B cell (primary cell): ENCODE data around the gene NCKIPSD. TPM values are rescaled to one million over a fixed set of nuclear protein-coding genes. Genes with fewer than 3 reads are reported as not detected.

Source experiments
- ATAC-seq: fragments of 200-7000 bp; cut with Tn5 transposase; one replicate; pipeline ENCODE4 v1.10.0; 2021; ENCODE audit warnings: low read depth, mild to moderate bottlenecking, moderate number of reproducible peaks, moderate library complexity
- CTCF ChIA-PET: fragments of 350-600 bp; sonication (Branson Sonifier 250); formaldehyde crosslinking; loops from one replicate; lab custom pipeline; 2021; ENCODE audit warnings: antibody characterized with exemption, inconsistent platforms; lab: Charles Lee
- POLR2A ChIA-PET: fragments of 350-600 bp; sonication (Branson Sonifier 250); formaldehyde crosslinking; loops from one replicate; lab custom pipeline; 2021; ENCODE audit warnings: antibody characterized with exemption; lab: Charles Lee
- DNase-seq: peaks from one replicate; pipeline ENCODE4 v3.0.0; 2013
- H2AFZ ChIP-seq: 2 replicates; pipeline ENCODE4 v1.6.1; 2012; ENCODE audit warnings: mild to moderate bottlenecking, low read depth, low read length; ENCODE audit not compliant: insufficient read depth, poor library complexity, severe bottlenecking
- H3K27ac ChIP-seq, 2 donors: 1 replicate in 1 of 2; 2 replicates in 1 of 2; pipeline ENCODE4 v1.5.1; 2012 to 2013; ENCODE audit warnings: low read length in 2 of 2, mild to moderate bottlenecking in 2 of 2, moderate library complexity in 1 of 2
- H3K27me3 ChIP-seq, 4 experiments: fragments of 200-600 bp in 1 of 4; sonication (generic) in 1 of 4; replicated peaks in 1 of 4; 1 replicate in 2 of 4; 2 replicates in 2 of 4; pipeline versions ENCODE4 v1.6.1 to v1.7.0; 2013 to 2016; ENCODE audit warnings: low read length in 3 of 4, mild to moderate bottlenecking in 2 of 4, mixed read lengths in 1 of 4, moderate library complexity in 1 of 4; ENCODE audit not compliant: insufficient read depth in 4 of 4, control insufficient read depth in 3 of 4; ENCODE audit errors: control extremely low read depth in 1 of 4
- H3K36me3 ChIP-seq, 2 experiments: replicated peaks in 1 of 2; 1 replicate in 1 of 2; 2 replicates in 1 of 2; pipeline versions ENCODE4 v1.6.1 to v1.7.1; 2013; ENCODE audit warnings: low read length in 1 of 2; ENCODE audit not compliant: insufficient read depth in 2 of 2, control insufficient read depth in 1 of 2; ENCODE audit errors: control extremely low read depth in 1 of 2, extremely low read depth in 1 of 2
- H3K4me1 ChIP-seq, 2 donors: fragments of 200-600 bp in 1 of 2; sonication (generic) in 1 of 2; 1 replicate in 1 of 2; 2 replicates in 1 of 2; pipeline versions ENCODE4 v1.5.1 to v1.6.1; 2013 to 2017; ENCODE audit warnings: low read length in 2 of 2; ENCODE audit not compliant: control insufficient read depth in 2 of 2, insufficient read depth in 2 of 2
- H3K4me2 ChIP-seq: replicated peaks from 2 replicates; pipeline ENCODE3; 2012; ENCODE audit warnings: mild to moderate bottlenecking, low read depth, low read length; ENCODE audit not compliant: poor library complexity, severe bottlenecking
- H3K4me3 ChIP-seq, 5 experiments: fragments of 200-600 bp in 1 of 5; sonication (generic) in 1 of 5; 1 replicate in 3 of 5; 2 replicates in 2 of 5; pipeline versions ENCODE4 v1.5.1 to v1.7.0; 2011 to 2016; ENCODE audit warnings: low read length in 4 of 5, mild to moderate bottlenecking in 4 of 5, low read depth in 2 of 5, control low read depth in 1 of 5, moderate library complexity in 1 of 5; ENCODE audit not compliant: insufficient read depth in 1 of 5; ENCODE audit errors: control extremely low read depth in 1 of 5, extremely low read depth in 1 of 5
- H3K79me2 ChIP-seq: fragments of 200-600 bp; sonication (generic); one replicate; pipeline ENCODE4 v1.6.0; 2016; ENCODE audit warnings: low read length; ENCODE audit not compliant: control insufficient read depth, insufficient read depth
- H3K9ac ChIP-seq: fragments of 200-600 bp; sonication (generic); 2 replicates; pipeline ENCODE4 v1.6.1; 2017; ENCODE audit warnings: mild to moderate bottlenecking, low read length, moderate library complexity
- H3K9me3 ChIP-seq, 3 donors: one replicate each; pipeline versions ENCODE4 v1.6.1 to v1.7.1; 2013; ENCODE audit warnings: low read length in 2 of 3; ENCODE audit not compliant: control insufficient read depth in 2 of 3, insufficient read depth in 1 of 3; ENCODE audit errors: control extremely low read depth in 1 of 3
- H4K20me1 ChIP-seq: 2 replicates; pipeline ENCODE4 v1.6.0; 2012; ENCODE audit warnings: mild to moderate bottlenecking, low read length; ENCODE audit not compliant: insufficient read depth, control insufficient read depth, poor library complexity, severe bottlenecking
- H3K27ac Mint-ChIP-seq: one replicate; pipeline ENCODE4 v1.8.0; 2021; ENCODE audit warnings: mixed read lengths
- H3K27me3 Mint-ChIP-seq: one replicate; pipeline ENCODE4 v1.8.0; 2021; ENCODE audit warnings: mixed read lengths
- H3K4me1 Mint-ChIP-seq: one replicate; pipeline ENCODE4 v1.8.0; 2021; ENCODE audit warnings: mixed read lengths
- H3K4me3 Mint-ChIP-seq: one replicate; pipeline ENCODE4 v1.8.0; 2021; ENCODE audit warnings: mixed read lengths
- H3K9me3 Mint-ChIP-seq: one replicate; pipeline ENCODE4 v1.8.0; 2022; ENCODE audit warnings: mixed read lengths; ENCODE audit not compliant: insufficient read depth
- CTCF ChIP-seq: fragments of 200-600 bp; IDR thresholded peaks from one replicate; pipeline ENCODE4 v1.8.0; 2022; ENCODE audit warnings: antibody characterized with exemption, mild to moderate bottlenecking
- EZH2 ChIP-seq: IDR thresholded peaks from 2 replicates; pipeline ENCODE4 v1.6.1; 2012; ENCODE audit warnings: borderline replicate concordance, low read depth, mild to moderate bottlenecking, moderate library complexity, low read length; ENCODE audit not compliant: insufficient read depth, poor library complexity, severe bottlenecking
- WGBS: methylation state at CpG from one replicate; pipeline ENCODE4 v1.1.5; 2013; ENCODE audit warnings: missing lambda C conversion rate; ENCODE audit not compliant: insufficient coverage; 5-methylcytosine and 5-hydroxymethylcytosine counted together
- intact Hi-C: fragments of 100-400 bp; cut with micrococcal nuclease; formaldehyde crosslinking; loops from one replicate; pipeline ENCODE4 v1.10.0; 2022
- polyA plus RNA-seq: library from polyadenylated mRNA; depleted of rRNA; stranded (reverse); fragments of >200 nt; gene quantifications from 2 replicates; pipeline ENCODE4 v1.2.3, GENCODE V29; 2012
- total RNA-seq, 2 donors: library from RNA; stranded (reverse); fragments of 120-200 nt in 1 of 2; gene quantifications; 1 replicate in 1 of 2; 2 replicates in 1 of 2; pipeline versions ENCODE4 v1.2.3 to v1.2.4, GENCODE V29; 2013 to 2022

Gene NCKIPSD
- total and polyA plus RNA-seq, 2 donors (not counting 1 experiment from before 2014, with no cell fraction given): 19.1 to 24.6 TPM

GRCh38 chr3:48642605-48643004 lies 43.1 kb downstream of the NCKIPSD start:
- Histone ChIP-seq H3K9ac (no peak overlapping the region), H3K27me3 (peaks cover 0 to 11% (median 0%) of the 10 kb centered on the region in 4 experiments), H3K27ac (no peak overlapping the region), H3K4me2 (no peak overlapping the region), H2AFZ (no peak overlapping the region), H3K4me1 (no peaks in the 10 kb centered on the region), H3K9me3 (no peaks in the 10 kb centered on the region), H4K20me1 (no peaks in the 10 kb centered on the region), H3K36me3 (no peaks in the 10 kb centered on the region), H3K79me2 (no peaks in the 10 kb centered on the region), H3K4me3 (no peak overlapping the region)
- no peak for DNase-seq
- ChIA-PET POLR2A (no interaction called here), CTCF (no interaction called here)
- ATAC-seq: no peak
- Mint-ChIP-seq H3K4me1 (no peaks in the 10 kb centered on the region), H3K27me3 (no peaks in the 10 kb centered on the region), H3K27ac (no peak overlapping the region), H3K4me3 (no peak overlapping the region), H3K9me3 (no peaks in the 10 kb centered on the region)
- WGBS: 98% methylated on average over 12 of the region's 12 CpGs
- TF ChIP-seq CTCF (no peak), EZH2 (no peak)
- intact Hi-C loops: no loop called here

- Histone ChIP-seq H3K4me1 (peaks cover 0 to 3% of the 10 kb centered on the region in 2 donors), H3K79me2 (no peaks in the 10 kb centered on the region), H4K20me1 (no peaks in the 10 kb centered on the region), H3K4me3 (no peak overlapping the region), H3K9ac (no peak overlapping the region), H3K9me3 (no peaks in the 10 kb centered on the region), H3K36me3 (no peaks in the 10 kb centered on the region), H3K27me3 (peaks cover 0 to 11% (median 0%) of the 10 kb centered on the region in 4 experiments), H2AFZ (no peak overlapping the region), H3K27ac (no peak overlapping the region), H3K4me2 (no peak overlapping the region)
- intact Hi-C loops: no loop called here
- Mint-ChIP-seq H3K4me1 (no peaks in the 10 kb centered on the region), H3K9me3 (no peaks in the 10 kb centered on the region), H3K4me3 (no peak overlapping the region), H3K27me3 (no peaks in the 10 kb centered on the region), H3K27ac (no peak overlapping the region)
- WGBS: 97% methylated on average over 3 of the region's 3 CpGs
- ChIA-PET POLR2A (no interaction called here), CTCF (interaction anchor here (1.2 kb wide), 1 partner anchor 15 kb away, joined by 3 read pairs; no protein-coding TSS in a partner anchor)
- DNase-seq (no peak), ATAC-seq (no peak)
- TF ChIP-seq CTCF (no peak), EZH2 (no peak)
Measured at GRCh38 chr3:48641396-48641795, 44.3 kb downstream of the NCKIPSD start.
